ENCODE data around the gene ESF1.

- TF ChIP-seq CTCF (conservative IDR thresholded peaks at IDR 0.05) (no peak), EZH2 (IDR thresholded peaks at IDR 0.05; ENCODE audit: low read depth) (no peak)
These were observed at the start of gene ESF1, which contains the start of gene NDUFAF5 for GRCh38 chr20:13784893-13785715.
